GM12892 (cell line): Measurements from ENCODE around the gene ACTA2.

ENCODE experiments used
- DNase-seq: peaks from one replicate; pipeline ENCODE4 v3.0.0; 2011; ENCODE audit not compliant: insufficient read length
- FAIRE-seq: peaks from 2 replicates; lab custom pipeline; 2011; peaks lifted over from hg19 to GRCh38; lab: Jason Lieb, UNC
- POLR2A ChIP-seq: IDR thresholded peaks from 2 replicates; pipeline ENCODE4 v1.6.1; 2011; ENCODE audit warnings: low read depth, low read length, control low read depth
- POLR2AphosphoS5 ChIP-seq: IDR thresholded peaks from 2 replicates; pipeline ENCODE4 v1.6.1; 2011; ENCODE audit warnings: low read depth, low read length, control low read depth
- TAF1 ChIP-seq: IDR thresholded peaks from 2 replicates; pipeline ENCODE4 v1.6.1; 2011; ENCODE audit warnings: low read depth, mild to moderate bottlenecking, control low read depth, low read length, borderline replicate concordance

Gene ACTA2

GRCh38 chr10:88920986-88921593, 31.5 kb downstream of the ACTA2 start:
- DNase-seq (no peak), FAIRE-seq (no peak)
- TF ChIP-seq POLR2A (no peak), POLR2AphosphoS5 (no peak), TAF1 (no peak)

DNA sequence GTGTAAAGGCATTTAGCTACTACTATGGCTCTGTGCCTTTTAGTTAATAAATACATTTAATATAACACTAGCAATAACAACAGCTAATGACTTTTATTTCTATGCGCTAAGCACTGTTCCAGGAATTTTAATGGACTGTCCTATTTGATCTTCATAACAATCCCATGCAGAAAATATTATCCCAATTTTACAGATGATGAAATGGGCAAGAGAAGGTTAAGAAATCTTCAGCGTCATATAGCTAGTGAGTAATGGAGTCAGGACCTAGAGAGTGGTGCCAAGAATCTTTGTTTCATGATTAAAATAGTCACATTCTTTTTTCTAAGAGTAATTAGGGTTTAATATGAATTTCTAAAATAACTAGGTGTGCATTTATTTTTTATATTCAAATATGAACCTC, 32.4 kb downstream of the ACTA2 start:
- no peak for TF ChIP-seq POLR2AphosphoS5
- no peak for TF ChIP-seq TAF1
- TF ChIP-seq POLR2A: no peak
- no peak for FAIRE-seq

DNA sequence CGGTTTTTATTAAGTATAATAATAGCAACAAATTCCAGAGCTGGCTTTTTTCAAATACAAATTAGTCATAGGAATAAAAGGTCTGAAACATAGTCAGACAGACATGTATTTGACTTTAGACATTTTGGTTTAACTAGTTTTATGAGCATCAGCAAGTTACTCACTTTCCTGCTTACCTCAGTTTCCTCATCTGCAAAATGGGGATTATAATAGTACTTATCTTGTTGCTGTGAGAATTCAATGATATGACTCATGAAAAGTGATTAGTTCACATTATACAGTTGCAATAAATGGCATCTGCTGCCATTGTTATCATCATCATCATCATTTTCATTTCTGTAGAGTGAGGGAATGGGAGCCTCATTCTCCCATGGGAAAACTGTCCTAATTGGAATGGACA, 33.5 kb downstream of the ACTA2 start:
- no peak for FAIRE-seq
- TF ChIP-seq POLR2AphosphoS5: no peak
- no peak for TF ChIP-seq POLR2A
- no peak for DNase-seq

More for the DNA sequence above, 32.4 kb downstream of the ACTA2 start:
- no peak for DNase-seq

- FAIRE-seq (no peak), DNase-seq (no peak)
- no peak for TF ChIP-seq POLR2AphosphoS5
- no peak for TF ChIP-seq TAF1
- no peak for TF ChIP-seq POLR2A
Observed at GRCh38 chr10:88918191-88918905, 34.2 kb downstream of the ACTA2 start.

DNA sequence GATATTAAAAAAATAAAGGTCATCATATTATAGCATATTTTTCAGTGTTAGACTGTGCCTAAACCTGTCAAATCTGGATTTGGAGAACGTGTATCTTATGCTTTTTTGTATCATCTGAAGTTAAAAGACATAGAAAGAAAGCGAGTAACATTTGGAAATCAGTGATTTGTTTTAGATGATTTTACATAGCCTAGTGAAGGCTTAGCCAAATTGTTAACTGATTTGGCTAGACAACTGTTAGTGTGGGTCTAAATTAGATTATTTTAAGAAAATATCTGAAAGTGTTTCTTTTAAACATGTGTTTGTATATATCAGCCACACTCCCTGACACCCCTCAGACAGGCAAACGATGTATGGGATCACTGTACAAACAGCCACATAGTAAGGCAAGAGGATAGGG, 35.6 kb downstream of the ACTA2 start:
- no peak for FAIRE-seq
- DNase-seq: no peak
- no peak for TF ChIP-seq POLR2A
- TF ChIP-seq TAF1: no peak
- no peak for TF ChIP-seq POLR2AphosphoS5

- no peak for TF ChIP-seq POLR2A
- TF ChIP-seq POLR2AphosphoS5: no peak
- TF ChIP-seq TAF1: no peak
- DNase-seq (no peak), FAIRE-seq (no peak)
Observed at GRCh38 chr10:88916231-88916630, 36.3 kb downstream of the ACTA2 start.

DNA sequence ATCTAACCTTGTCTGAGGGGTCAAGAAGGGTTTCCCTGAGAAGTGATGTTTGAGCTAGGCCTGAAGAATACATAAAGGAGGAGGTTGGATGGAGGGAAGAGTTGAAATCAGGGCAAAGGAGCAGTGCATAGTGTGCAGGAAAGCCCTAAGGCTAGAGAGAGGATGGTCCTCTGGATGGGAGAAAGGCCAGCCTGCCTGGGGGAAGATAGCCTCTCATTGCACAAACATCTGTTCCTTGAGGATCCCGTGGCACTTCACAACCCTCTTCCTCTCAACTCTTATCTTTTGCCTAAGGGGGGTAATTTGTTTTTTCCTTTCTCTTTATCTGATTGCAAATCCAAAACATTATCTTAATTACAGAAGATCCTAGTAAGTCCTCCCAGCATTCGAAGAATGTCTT, 36.8 kb downstream of the ACTA2 start:
- no peak for TF ChIP-seq POLR2AphosphoS5
- no peak for TF ChIP-seq POLR2A
- no peak for TF ChIP-seq TAF1
- DNase-seq (no peak), FAIRE-seq (no peak)

DNA sequence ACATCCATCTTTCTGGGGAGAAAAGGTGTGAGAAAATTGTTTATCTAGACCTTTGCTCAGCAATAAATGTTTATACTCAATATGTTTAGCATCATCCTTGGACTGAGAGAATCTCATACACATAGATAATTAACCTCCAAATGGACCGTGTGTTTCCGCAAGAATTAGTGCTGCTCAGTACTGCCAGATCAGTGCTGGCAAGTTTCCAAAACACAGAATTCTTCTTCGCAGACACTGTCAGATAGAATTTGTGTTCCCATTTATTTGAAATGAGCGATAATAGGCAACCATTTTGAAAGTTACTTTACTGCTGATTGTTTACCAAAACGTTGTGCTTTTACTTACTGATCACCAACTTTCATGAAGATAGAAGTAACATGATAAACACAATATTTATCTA, 38.8 kb downstream of the ACTA2 start:
- FAIRE-seq: no peak
- no peak for DNase-seq

DNA sequence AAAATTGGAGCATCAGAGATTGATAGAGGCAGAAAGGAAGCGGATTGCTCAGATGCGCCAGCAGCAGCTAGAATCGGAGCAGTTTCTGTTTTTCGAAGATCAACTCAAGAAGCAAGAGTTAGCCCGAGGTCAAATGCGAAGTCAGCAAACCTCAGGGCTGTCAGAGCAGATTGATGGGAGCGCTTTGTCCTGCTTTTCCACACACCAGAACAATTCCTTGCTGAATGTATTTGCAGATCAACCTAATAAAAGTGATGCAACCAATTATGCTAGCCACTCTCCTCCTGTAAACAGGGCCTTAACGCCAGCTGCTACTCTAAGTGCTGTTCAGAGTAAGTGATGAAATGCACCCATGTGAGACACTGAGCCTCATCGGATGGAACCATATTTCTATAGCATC, 39.4 kb downstream of the ACTA2 start:
- FAIRE-seq (no peak), DNase-seq (no peak)

More for the DNA sequence above, 38.8 kb downstream of the ACTA2 start:
- TF ChIP-seq POLR2AphosphoS5 (no peak), POLR2A (no peak), TAF1 (no peak)

GRCh38 chr10:88911851-88912250, 40.7 kb downstream of the ACTA2 start:
- DNase-seq: no peak
- FAIRE-seq: no peak
- TF ChIP-seq TAF1: no peak
- no peak for TF ChIP-seq POLR2AphosphoS5
- TF ChIP-seq POLR2A: no peak

More for the DNA sequence above, 39.4 kb downstream of the ACTA2 start:
- TF ChIP-seq POLR2AphosphoS5 (no peak), TAF1 (no peak), POLR2A (no peak)

GRCh38 chr10:88911116-88911515, 41.5 kb downstream of the ACTA2 start:
- FAIRE-seq (peak; percentile 24), DNase-seq (no peak)
- TF ChIP-seq POLR2AphosphoS5 (no peak), TAF1 (no peak), POLR2A (no peak)

GRCh38 chr10:88908194-88908593, 44.4 kb downstream of the ACTA2 start:
- DNase-seq (no peak), FAIRE-seq (no peak)
- TF ChIP-seq POLR2A: no peak
- no peak for TF ChIP-seq TAF1
- no peak for TF ChIP-seq POLR2AphosphoS5

GRCh38 chr10:88906921-88907320, 45.7 kb downstream of the ACTA2 start:
- no peak for TF ChIP-seq POLR2AphosphoS5
- no peak for TF ChIP-seq TAF1
- TF ChIP-seq POLR2A: no peak
- DNase-seq: no peak
- FAIRE-seq: no peak
